Measurements from ENCODE around the gene PFKFB3.

DNA sequence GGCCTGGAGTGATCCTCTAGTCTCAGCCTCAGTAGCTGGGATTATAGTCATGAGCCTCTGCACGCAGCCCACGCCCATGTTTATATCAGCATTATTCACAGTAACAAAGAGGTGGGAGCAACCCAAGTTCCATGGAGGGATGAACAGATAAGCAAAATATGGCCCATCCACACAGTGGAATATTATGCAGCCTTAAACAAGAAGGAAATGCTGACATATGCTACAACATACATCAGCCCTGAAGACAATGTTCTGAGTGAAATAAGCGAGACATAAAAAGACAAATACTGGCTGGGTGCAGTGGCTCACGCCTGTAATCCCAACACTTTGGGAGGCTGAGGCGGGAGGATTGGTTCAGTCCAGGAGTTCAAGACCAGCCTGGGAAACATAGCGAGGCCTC, 21.5 kb upstream of the PFKFB3 start:
- TF ChIP-seq, protein P1, sequence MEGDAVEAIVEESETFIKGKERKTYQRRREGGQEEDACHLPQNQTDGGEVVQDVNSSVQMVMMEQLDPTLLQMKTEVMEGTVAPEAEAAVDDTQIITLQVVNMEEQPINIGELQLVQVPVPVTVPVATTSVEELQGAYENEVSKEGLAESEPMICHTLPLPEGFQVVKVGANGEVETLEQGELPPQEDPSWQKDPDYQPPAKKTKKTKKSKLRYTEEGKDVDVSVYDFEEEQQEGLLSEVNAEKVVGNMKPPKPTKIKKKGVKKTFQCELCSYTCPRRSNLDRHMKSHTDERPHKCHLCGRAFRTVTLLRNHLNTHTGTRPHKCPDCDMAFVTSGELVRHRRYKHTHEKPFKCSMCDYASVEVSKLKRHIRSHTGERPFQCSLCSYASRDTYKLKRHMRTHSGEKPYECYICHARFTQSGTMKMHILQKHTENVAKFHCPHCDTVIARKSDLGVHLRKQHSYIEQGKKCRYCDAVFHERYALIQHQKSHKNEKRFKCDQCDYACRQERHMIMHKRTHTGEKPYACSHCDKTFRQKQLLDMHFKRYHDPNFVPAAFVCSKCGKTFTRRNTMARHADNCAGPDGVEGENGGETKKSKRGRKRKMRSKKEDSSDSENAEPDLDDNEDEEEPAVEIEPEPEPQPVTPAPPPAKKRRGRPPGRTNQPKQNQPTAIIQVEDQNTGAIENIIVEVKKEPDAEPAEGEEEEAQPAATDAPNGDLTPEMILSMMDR (IDR thresholded peaks at IDR 0.05), result no peak
- TF ChIP-seq POLR2A (IDR thresholded peaks at IDR 0.05), result no peak
